ENCODE results near the gene HRH1.

DNA sequence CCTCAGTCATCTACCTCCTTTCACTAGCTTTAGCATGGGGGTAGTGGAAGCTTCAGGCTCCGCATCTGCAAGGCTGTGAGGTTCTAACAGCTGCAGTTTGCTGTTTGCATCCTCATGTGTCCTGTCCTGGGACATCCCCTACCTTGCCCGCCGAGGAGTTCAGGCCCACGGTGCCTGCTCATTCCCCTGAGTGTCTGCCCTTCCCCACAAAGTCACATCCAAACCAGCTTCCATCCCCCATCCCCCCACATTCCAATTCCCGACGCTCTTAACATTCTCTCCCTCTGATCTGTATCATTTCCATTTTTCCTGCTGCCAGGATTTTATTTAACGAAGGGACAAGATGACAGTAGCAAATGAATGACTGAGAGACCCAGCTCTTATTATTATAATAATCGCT lies 43.8 kb downstream of the HRH1 start:
- TF ChIP-seq, protein P1, sequence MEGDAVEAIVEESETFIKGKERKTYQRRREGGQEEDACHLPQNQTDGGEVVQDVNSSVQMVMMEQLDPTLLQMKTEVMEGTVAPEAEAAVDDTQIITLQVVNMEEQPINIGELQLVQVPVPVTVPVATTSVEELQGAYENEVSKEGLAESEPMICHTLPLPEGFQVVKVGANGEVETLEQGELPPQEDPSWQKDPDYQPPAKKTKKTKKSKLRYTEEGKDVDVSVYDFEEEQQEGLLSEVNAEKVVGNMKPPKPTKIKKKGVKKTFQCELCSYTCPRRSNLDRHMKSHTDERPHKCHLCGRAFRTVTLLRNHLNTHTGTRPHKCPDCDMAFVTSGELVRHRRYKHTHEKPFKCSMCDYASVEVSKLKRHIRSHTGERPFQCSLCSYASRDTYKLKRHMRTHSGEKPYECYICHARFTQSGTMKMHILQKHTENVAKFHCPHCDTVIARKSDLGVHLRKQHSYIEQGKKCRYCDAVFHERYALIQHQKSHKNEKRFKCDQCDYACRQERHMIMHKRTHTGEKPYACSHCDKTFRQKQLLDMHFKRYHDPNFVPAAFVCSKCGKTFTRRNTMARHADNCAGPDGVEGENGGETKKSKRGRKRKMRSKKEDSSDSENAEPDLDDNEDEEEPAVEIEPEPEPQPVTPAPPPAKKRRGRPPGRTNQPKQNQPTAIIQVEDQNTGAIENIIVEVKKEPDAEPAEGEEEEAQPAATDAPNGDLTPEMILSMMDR (IDR thresholded peaks at IDR 0.05), result no peak
- TF ChIP-seq POLR2A (IDR thresholded peaks at IDR 0.05), result no peak

Data from esophagus squamous epithelium (tissue), 4 donors.